HG03460 (cell line): ENCODE data around the gene FNDC7.
"Not testable (repeated sequence)": the region's sequence is repeated elsewhere in the genome, so short reads cannot be mapped to it uniquely, and the experiment has no call there.

Source experiments
- ATAC-seq: cut with Tn5 transposase; IDR thresholded peaks from one replicate; pipeline ENCODE4 v1.9.1; 2021; ENCODE audit not compliant: unreplicated experiment

Gene FNDC7

GRCh38 chr1:108742253-108742652, 29.5 kb downstream of the FNDC7 start:
- no peak for ATAC-seq

GRCh38 chr1:108745980-108746381, 33.3 kb downstream of the FNDC7 start:
- no peak for ATAC-seq

- ATAC-seq = peak; percentile 93
These were observed 33.9 kb downstream of the FNDC7 start, which contains the start of gene STXBP3 for GRCh38 chr1:108746382-108747170. Gene STXBP3 (plus strand): TSS chr1:108746674. CDS start chr1:108746738, 64 bp downstream.

GRCh38 chr1:108747171-108747850, 34.6 kb downstream of the FNDC7 start:
- peak; percentile 41 for ATAC-seq

GRCh38 chr1:108747898-108748297, 35.2 kb downstream of the FNDC7 start:
- no peak for ATAC-seq

- ATAC-seq = no peak
These were observed 36.4 kb downstream of the FNDC7 start for GRCh38 chr1:108749081-108749480.

- no peak for ATAC-seq
These were observed 37.9 kb downstream of the FNDC7 start for GRCh38 chr1:108750476-108751181.

GRCh38 chr1:108753363-108753762, 40.7 kb downstream of the FNDC7 start:
- ATAC-seq = no peak

- no peak for ATAC-seq
These were observed 46.1 kb downstream of the FNDC7 start for GRCh38 chr1:108758796-108759195.

GRCh38 chr1:108767115-108767514, 54.4 kb downstream of the FNDC7 start:
- ATAC-seq = no peak

- ATAC-seq = no peak
These were observed 55.0 kb downstream of the FNDC7 start for GRCh38 chr1:108767708-108768107.

- ATAC-seq = no peak
These were observed 65.1 kb downstream of the FNDC7 start for GRCh38 chr1:108777839-108778238.

- no peak for ATAC-seq
These were observed 66.7 kb downstream of the FNDC7 start for GRCh38 chr1:108779455-108779854.

- no peak for ATAC-seq
These were observed 68.3 kb downstream of the FNDC7 start for GRCh38 chr1:108780937-108781574.

- not testable (repeated sequence) for ATAC-seq
These were observed 68.9 kb downstream of the FNDC7 start for GRCh38 chr1:108781575-108781944.

GRCh38 chr1:108785264-108785663, 72.6 kb downstream of the FNDC7 start:
- ATAC-seq = no peak

- no peak for ATAC-seq
These were observed 73.2 kb downstream of the FNDC7 start for GRCh38 chr1:108785880-108786279.

- no peak for ATAC-seq
These were observed 79.1 kb downstream of the FNDC7 start for GRCh38 chr1:108791790-108792189.
